HG03460 (cell line): Measurements from ENCODE around the gene MCL1.
"Not testable (repeated sequence)": the region's sequence is repeated elsewhere in the genome, so short reads cannot be mapped to it uniquely, and the experiment has no call there.

ENCODE experiments used
- ATAC-seq: cut with Tn5 transposase; IDR thresholded peaks from one replicate; pipeline ENCODE4 v1.9.1; 2021; ENCODE audit not compliant: unreplicated experiment

Gene MCL1

GRCh38 chr1:150573648-150574071 is 5.8 kb downstream of the MCL1 start:
- ATAC-seq: not testable (repeated sequence)

GRCh38 chr1:150572918-150573647 is 6.3 kb downstream of the MCL1 start:
- ATAC-seq: no peak

- ATAC-seq: no peak
Measured at GRCh38 chr1:150568594-150568966, 10.8 kb downstream of the MCL1 start.

GRCh38 chr1:150567717-150568593 is 11.5 kb downstream of the MCL1 start:
- peak; percentile 9 for ATAC-seq

DNA sequence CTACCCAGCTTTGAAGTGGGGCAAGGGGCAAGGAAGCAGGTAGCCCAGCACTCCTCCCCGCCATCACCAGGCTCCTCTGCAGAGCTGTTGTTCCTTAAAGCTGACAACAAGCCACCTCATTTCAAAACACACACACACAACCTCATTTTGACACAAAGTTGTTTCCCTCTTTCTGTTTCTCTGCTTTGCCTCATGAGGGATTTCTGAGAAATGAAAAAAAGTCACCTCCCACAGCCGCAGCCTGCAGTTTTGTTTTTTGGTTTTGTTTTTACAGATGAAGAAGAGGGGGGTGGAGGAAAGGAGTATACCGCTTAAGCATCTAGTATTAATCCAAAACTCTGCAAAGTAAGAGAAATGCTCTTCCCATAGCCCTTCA is 12.1 kb downstream of the MCL1 start:
- peak; percentile 31 for ATAC-seq

GRCh38 chr1:150566589-150567340 is 12.6 kb downstream of the MCL1 start:
- ATAC-seq: no peak

DNA sequence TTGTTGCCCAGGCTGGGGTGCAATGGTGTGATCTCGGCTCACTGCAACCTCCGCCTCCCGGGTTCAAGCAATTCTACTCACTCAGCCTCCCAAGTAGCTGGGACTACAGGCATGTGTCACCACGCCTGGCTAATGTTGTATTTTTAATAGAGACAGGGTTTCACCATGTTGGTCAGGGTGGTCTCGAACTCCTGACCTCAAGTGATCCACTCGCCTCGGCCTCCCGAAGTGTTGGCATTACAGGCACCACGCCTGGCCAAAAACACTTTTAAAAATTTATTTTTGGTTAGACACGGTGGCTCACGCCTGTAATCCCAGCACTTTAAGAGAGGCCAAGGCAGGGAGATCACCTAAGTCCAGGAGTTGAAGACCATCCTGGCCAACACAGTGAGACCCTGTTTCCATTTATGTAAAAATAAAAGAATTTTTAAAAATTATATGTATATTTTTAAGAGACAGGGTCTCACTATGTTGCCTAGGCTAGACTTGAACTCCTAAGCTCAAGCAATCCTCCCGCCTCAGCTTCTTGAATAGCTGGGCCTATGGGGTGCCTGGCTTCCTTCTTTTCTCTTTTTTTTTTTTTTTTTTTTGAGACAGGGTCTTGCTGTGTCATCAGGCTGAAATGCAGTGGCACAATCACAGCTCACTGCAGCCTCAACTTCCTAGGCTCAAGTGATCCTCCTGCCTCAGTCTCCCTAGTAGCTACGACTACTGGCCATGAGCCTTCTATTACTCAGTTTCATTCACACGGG is 14.0 kb downstream of the MCL1 start:
- not testable (repeated sequence) for ATAC-seq

DNA sequence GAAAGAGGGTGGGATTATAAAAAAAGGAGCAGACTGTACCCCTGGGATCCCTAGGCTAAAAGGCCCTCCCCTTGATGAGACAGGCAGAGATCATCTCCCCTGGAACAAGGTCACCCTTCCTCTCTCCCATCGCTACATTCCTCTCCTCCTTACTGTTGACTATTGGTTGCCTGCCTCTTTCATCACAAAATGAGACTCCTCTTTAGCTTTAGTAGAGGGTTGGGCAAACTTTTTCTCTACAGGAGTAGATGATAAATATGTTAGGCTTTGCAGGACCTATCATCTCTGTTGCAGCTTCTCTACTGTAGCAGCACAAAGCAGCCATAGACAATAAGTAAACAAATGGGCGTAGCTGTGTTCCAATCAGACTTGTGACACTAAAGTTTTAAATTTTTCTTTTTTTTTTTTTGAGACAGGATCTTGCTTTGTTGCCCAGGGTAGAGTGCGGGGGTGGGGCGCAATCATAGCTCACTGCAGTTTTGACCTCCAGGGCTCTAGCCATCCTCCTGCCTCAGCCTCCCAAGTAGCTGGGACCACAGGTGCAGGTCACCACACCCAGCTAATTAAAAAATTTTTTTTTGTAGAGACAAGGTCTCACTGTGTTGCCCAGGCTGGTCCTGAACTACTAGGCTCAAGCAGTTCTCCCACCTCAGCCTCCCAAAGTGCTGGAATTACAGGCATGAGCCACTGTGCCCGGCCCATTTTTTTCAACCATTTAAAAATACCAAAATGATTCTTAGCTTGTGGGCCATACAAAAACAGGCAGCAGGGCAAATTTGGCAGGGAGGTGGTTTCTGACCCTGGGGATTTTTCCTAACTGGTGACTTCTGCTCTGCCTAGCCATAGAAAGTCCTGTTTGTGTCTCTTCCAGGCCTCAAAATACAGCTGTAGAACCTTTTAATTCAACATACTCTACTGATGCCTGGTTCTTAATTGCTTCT is 15.1 kb downstream of the MCL1 start:
- no peak for ATAC-seq

GRCh38 chr1:150563340-150564038 is 15.9 kb downstream of the MCL1 start:
- ATAC-seq: no peak

DNA sequence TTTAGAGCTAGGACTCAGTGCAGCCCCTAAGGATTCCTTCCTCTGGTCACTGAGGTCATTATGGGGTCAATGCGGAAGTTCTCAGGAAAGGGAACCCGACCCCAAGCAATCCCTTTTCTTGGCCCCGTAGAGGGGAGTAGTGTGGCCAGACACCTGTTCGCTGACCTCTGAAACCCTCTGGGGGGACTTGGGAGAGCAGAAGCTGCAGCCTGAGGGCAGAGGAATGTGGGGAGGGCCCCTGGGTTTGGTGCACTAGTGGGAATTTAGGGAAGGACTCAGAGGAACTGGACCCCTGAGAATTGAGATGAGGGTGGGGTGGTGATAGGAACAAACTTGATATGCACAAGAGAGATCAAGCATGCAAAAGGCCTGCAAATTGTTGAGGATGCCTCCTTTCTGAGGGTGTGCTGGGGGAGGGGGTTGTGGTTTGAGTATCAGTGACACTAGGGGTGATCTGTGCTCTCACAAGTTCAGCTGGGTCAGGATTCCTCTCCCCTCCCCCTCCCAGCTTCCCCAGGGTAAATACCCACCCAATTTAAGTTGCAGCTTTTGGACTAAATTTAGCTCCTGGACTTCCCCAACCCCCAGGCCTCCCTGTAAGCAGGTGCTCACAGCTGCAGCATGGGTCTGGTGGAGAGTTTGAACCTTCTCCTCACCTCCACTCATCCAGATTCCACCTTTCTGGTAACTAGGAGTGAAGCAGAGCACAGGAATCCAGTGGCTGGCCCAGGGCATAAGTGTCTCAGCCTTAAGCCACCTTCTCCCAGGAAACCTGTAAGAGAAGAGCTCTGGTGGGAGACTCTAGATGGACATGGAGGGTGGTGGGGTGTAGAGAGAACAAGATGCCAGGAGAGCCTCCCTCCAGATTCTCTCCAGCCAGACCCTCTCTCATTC is 16.7 kb downstream of the MCL1 start:
- ATAC-seq: peak; percentile 39

DNA sequence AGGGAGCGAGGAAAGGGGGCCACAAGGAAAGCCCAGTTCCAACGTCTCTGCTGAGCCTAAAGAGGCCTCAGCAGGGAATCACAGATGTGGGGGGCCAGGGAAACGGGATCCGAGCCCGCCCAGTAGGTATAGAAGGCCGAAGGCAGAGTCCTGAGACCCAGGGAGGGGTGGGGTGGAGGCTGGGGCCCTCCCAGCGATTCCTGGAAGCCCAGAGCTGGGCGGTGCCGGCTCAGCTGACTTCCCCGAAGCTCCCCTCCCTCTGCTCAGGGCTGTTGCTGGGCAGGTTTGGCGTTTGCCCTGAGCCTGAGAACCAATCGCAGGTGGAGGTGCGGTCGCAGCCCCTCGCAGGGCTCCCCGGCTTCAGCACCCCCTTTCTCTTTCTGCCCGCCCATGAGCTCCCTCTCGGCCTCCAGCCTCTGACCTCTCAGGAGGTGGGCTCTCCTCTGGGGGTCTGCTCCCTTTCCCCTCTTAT is 17.4 kb downstream of the MCL1 start:
- ATAC-seq: peak; percentile 42

DNA sequence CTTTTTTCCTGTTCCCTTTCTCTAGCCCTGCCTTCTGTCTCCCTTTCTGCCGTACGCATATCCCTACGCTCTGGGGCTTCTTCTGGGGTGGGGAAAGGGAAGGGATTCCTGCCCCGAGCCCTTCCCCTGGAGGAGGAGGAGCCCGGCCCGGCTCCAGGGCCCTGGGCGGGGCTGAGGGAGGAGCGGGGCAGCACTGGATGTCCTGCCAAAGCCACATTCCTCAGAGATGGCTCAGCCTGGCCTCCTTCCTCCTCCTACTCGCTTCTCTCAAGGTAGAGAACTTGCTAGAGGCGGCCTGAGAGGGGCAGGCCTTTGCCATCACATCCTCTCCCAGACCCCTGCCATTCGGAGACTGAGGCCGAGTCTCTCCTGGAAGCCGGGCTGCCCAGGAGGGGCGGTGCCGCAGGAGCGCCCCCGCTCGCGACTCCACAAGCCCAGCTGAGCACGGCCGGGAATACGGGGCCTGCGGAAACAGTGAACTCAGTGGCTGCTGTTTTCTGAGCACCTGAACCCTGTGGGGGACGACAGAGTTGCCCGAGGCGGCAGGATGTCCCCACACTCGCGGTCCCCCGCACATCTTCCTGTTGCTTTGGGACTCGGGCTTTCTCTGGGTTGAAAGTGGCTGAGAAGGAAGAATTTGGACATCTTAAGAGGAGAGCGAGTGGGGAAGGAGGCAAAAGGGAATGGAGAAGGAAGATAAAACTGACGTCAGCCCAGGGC is 18.0 kb downstream of the MCL1 start:
- ATAC-seq: peak; percentile 9

- peak; percentile 38 for ATAC-seq
Measured at GRCh38 chr1:150560576-150561253, 18.7 kb downstream of the MCL1 start.

- no peak for ATAC-seq
Measured at GRCh38 chr1:150560011-150560438, 19.4 kb downstream of the MCL1 start.

DNA sequence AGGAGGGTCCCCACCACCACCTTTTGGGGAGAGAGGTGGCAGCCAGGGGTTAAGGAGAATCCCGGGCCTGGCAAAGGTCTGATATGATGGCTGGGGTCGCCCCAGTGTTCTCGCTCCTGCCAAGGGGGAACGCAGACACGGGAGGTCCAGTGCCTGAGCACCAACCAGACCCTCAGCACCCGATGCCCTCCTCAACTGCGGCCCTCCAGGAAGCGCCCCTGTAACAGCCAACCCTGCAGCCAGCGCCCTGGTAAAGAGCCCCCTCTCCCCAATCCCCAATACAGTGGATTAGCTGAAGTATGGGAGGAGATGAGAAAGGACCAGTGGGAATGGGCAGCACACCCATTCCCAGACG is 19.8 kb downstream of the MCL1 start:
- ATAC-seq: no peak

- no peak for ATAC-seq
Measured at GRCh38 chr1:150558761-150559655, 20.4 kb downstream of the MCL1 start.
